Measurements from ENCODE around the gene NFATC1.

The NFATC1 gene

DNA sequence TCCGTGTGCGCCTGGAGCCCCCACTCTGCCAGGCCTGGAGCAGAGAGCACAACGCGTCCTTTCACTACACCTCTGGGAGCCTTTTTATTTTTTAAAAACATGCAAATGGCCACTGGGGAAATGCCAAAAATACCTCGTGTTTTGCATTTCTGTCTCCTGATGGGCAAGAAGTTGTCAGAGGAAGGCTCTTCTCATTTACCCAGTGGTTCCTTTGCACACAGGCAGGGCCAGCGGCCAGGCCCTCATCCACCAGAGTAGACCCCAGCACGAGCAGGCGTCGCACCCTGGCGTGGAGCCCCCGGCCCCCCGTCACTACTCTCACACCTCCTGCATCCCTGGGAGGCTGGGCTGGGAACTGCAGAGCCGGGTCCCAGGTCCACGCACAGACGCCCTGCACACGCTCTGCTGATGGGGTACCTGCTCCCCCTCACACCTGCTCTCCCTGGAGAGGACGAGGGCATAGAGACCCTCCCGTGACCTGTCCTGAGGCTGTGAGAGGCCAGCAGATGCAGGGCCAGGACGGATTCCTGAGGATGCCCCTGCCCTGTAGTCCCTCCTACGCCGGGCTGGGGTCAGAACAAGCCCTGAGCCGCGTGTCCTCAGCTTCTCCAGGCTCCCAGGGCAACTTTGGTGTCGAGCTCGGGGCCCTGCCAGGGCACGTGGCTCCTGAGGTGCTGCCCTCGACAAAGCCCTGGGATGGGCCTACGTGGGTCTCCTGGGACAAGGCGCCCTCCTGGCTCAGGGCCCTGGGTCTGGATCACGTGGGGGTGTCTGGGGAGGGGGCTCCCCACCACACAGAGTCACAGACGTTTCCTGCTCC, 65.0 kb downstream of the NFATC1 start:
- no peak overlapping the region for H3K27ac ChIP-seq
- H3K27me3 ChIP-seq (ENCODE audit: control insufficient read depth, insufficient read depth, low read length), result no peaks in the 10 kb centered on the region
- no peak overlapping the region for H3K4me3 ChIP-seq (ENCODE audit: low read depth, low read length)
- H3K9ac ChIP-seq, result no peak overlapping the region
- H3K79me2 ChIP-seq, result no peaks in the 10 kb centered on the region
- H3K36me3 ChIP-seq (ENCODE audit: control insufficient read depth, insufficient read depth, low read length), result no peaks in the 10 kb centered on the region
- H3K9me3 ChIP-seq (ENCODE audit: control insufficient read depth, low read length), result no peaks in the 10 kb centered on the region
- TF ChIP-seq, protein P1, sequence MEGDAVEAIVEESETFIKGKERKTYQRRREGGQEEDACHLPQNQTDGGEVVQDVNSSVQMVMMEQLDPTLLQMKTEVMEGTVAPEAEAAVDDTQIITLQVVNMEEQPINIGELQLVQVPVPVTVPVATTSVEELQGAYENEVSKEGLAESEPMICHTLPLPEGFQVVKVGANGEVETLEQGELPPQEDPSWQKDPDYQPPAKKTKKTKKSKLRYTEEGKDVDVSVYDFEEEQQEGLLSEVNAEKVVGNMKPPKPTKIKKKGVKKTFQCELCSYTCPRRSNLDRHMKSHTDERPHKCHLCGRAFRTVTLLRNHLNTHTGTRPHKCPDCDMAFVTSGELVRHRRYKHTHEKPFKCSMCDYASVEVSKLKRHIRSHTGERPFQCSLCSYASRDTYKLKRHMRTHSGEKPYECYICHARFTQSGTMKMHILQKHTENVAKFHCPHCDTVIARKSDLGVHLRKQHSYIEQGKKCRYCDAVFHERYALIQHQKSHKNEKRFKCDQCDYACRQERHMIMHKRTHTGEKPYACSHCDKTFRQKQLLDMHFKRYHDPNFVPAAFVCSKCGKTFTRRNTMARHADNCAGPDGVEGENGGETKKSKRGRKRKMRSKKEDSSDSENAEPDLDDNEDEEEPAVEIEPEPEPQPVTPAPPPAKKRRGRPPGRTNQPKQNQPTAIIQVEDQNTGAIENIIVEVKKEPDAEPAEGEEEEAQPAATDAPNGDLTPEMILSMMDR (IDR thresholded peaks at IDR 0.05), result no peak
- no peaks in the 10 kb centered on the region for H3K4me1 ChIP-seq
- H3K4me2 ChIP-seq (ENCODE audit: low read length), result no peak overlapping the region
- no peak overlapping the region for H2AFZ ChIP-seq

DNA sequence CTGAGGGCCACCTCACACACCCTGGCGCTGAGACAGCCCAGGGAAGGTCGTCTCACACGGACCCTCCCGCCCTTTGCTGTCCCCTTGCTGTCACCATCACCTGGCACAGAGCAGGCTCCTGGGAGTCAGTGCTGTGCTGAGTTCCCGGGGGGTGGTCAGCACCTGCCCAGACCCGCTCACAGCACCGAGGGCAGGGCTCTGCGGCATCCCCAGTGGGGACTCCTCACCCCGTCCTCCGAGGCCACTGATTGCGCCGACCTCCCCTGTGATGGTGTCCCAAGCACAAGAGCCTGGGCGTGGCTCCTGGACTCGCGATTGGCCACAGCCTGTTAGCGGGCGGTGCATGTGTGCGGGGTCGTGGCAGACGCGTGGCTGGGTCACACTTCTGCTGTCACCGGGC, 65.9 kb downstream of the NFATC1 start:
- no peak overlapping the region for H3K27ac ChIP-seq
- H3K9ac ChIP-seq, result no peak overlapping the region
- H3K79me2 ChIP-seq, result no peaks in the 10 kb centered on the region
- H3K36me3 ChIP-seq (ENCODE audit: control insufficient read depth, insufficient read depth, low read length), result no peaks in the 10 kb centered on the region
- H2AFZ ChIP-seq, result no peak overlapping the region
- H3K27me3 ChIP-seq (ENCODE audit: control insufficient read depth, insufficient read depth, low read length), result no peaks in the 10 kb centered on the region
- no peaks in the 10 kb centered on the region for H3K4me1 ChIP-seq
- no peak overlapping the region for H3K4me3 ChIP-seq (ENCODE audit: low read depth, low read length)
- H3K4me2 ChIP-seq (ENCODE audit: low read length), result no peak overlapping the region
- TF ChIP-seq, protein P1 (IDR thresholded peaks at IDR 0.05), result no peak
- no peaks in the 10 kb centered on the region for H3K9me3 ChIP-seq (ENCODE audit: control insufficient read depth, low read length)

DNA sequence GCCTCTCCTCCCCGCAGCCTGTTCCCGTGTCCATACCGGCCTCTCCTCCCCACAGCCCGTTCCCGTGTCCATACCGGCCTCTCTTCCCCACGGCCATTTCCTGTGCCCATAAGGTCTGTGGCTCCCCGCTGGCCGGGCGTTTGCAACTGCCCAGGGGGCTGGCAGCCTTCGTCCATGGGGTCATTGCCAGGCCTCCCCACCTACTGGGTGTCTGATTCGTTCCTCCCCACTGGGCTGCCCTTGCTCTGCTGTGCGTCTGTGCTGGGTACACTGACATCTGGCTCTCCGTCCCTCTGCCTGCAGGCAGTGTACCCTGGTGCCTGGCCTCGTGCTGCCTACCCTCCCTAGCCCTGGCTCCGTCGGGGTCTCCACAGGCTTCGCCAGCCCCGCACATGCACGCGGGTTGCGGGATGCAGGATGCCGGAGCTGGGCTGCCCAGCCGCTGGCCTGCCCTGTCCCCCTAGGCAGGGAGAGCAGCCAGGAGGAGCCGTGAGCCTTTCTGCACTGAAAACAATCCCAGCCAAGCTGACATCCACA, 67.8 kb downstream of the NFATC1 start:
- H3K27me3 ChIP-seq (ENCODE audit: control insufficient read depth, insufficient read depth, low read length), result no peaks in the 10 kb centered on the region
- H3K9me3 ChIP-seq (ENCODE audit: control insufficient read depth, low read length), result no peaks in the 10 kb centered on the region
- no peaks in the 10 kb centered on the region for H3K4me1 ChIP-seq
- TF ChIP-seq, protein P1 (IDR thresholded peaks at IDR 0.05), result no peak
- H3K9ac ChIP-seq, result no peak overlapping the region
- H3K4me2 ChIP-seq (ENCODE audit: low read length), result no peak overlapping the region
- no peaks in the 10 kb centered on the region for H3K36me3 ChIP-seq (ENCODE audit: control insufficient read depth, insufficient read depth, low read length)
- no peak overlapping the region for H3K27ac ChIP-seq
- H3K79me2 ChIP-seq, result no peaks in the 10 kb centered on the region
- no peak overlapping the region for H3K4me3 ChIP-seq (ENCODE audit: low read depth, low read length)
- no peak overlapping the region for H2AFZ ChIP-seq

DNA sequence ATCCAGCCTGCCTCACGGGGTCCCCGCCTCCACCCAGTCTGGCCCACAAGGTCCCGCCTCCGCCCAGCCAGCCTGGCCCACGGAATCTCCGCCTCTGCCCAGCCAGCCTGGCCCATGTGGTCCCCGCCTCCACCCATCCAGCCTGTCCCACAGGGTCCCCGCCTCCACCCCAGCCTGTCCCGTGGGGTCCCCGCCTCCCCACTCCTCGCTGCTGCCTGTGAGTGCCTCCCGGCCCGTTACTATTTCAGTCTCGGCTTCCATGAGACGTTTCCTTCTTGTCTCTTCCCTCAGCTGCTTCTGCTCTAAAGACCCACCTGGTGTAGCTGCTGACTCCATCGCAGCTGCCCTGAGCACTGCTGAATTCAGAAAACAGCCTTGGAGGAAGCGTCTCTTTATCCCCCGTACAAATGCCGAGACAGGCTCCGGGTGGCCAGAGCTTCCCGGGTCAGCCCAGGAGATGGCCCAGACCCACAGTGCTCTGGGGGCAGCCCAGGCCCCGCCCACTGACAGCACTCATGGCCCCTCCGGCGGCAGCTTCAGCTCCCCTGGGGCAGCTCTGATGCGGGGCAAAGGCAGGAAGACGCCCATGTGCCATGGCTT, 69.8 kb downstream of the NFATC1 start:
- no peak overlapping the region for H3K27ac ChIP-seq

More for the DNA sequence above, 69.8 kb downstream of the NFATC1 start:
- no peaks in the 10 kb centered on the region for H3K27me3 ChIP-seq (ENCODE audit: control insufficient read depth, insufficient read depth, low read length)
- H3K4me2 ChIP-seq (ENCODE audit: low read length), result no peak overlapping the region
- no peaks in the 10 kb centered on the region for H3K4me1 ChIP-seq
- H3K79me2 ChIP-seq, result no peaks in the 10 kb centered on the region
- H3K9me3 ChIP-seq (ENCODE audit: control insufficient read depth, low read length), result no peaks in the 10 kb centered on the region
- TF ChIP-seq, protein P1 (IDR thresholded peaks at IDR 0.05), result no peak
- H2AFZ ChIP-seq, result no peak overlapping the region
- H3K4me3 ChIP-seq (ENCODE audit: low read depth, low read length), result no peak overlapping the region
- no peak overlapping the region for H3K9ac ChIP-seq
- H3K36me3 ChIP-seq (ENCODE audit: control insufficient read depth, insufficient read depth, low read length), result no peaks in the 10 kb centered on the region

All from parathyroid adenoma (tissue), 2 donors.